RWPE2 (cell line): Measurements from ENCODE around the gene AIP.
A peak's percentile ranks its signal among the peaks of the same experiment; 100 is the strongest.

Experiments
- ATAC-seq: fragments of 200-7000 bp; cut with Tn5 transposase; 3 replicates; pipeline ENCODE4 v1.9.1; 2021; ENCODE audit warnings: low read depth
- DNase-seq: peaks from one replicate; pipeline ENCODE4 v3.0.0-alpha.2; 2020; ENCODE audit warnings: low spot score
- H3K27ac ChIP-seq: fragments of 450-650 bp; 2 replicates; pipeline ENCODE4 v1.5.1; 2017; ENCODE audit warnings: mild to moderate bottlenecking; ENCODE audit not compliant: poor library complexity, severe bottlenecking
- H3K27me3 ChIP-seq: fragments of 250-450 bp; sonication (Bioruptor Pico); 2 replicates; pipeline ENCODE4 v1.5.1; 2021; ENCODE audit warnings: mild to moderate bottlenecking, moderate library complexity; ENCODE audit not compliant: insufficient read depth, poor library complexity, severe bottlenecking
- H3K36me3 ChIP-seq: fragments of 250-450 bp; sonication (Bioruptor Pico); 2 replicates; pipeline ENCODE4 v1.5.1; 2020; ENCODE audit warnings: low read depth, mild to moderate bottlenecking, moderate library complexity
- H3K4me1 ChIP-seq: fragments of 250-450 bp; sonication (Bioruptor Pico); 2 replicates; pipeline ENCODE4 v1.5.1; 2021; ENCODE audit warnings: mild to moderate bottlenecking, moderate library complexity; ENCODE audit not compliant: insufficient read depth, poor library complexity, severe bottlenecking
- H3K4me3 ChIP-seq: fragments of 250-450 bp; sonication (Bioruptor Pico); 2 replicates; pipeline ENCODE4 v1.5.1; 2021; ENCODE audit warnings: mild to moderate bottlenecking, moderate library complexity; ENCODE audit not compliant: severe bottlenecking
- H3K9me3 ChIP-seq: fragments of 250-450 bp; sonication (Bioruptor Pico); 2 replicates; pipeline ENCODE4 v1.5.1; 2021; ENCODE audit warnings: mild to moderate bottlenecking, moderate library complexity; ENCODE audit not compliant: severe bottlenecking
- TF ChIP-seq, protein P1 (sequence below): fragments of 450-650 bp; IDR thresholded peaks from one replicate; pipeline ENCODE4 v1.5.1; 2017; ENCODE audit warnings: mild to moderate bottlenecking, moderate library complexity; ENCODE audit not compliant: poor library complexity, severe bottlenecking

AIP gene

DNA sequence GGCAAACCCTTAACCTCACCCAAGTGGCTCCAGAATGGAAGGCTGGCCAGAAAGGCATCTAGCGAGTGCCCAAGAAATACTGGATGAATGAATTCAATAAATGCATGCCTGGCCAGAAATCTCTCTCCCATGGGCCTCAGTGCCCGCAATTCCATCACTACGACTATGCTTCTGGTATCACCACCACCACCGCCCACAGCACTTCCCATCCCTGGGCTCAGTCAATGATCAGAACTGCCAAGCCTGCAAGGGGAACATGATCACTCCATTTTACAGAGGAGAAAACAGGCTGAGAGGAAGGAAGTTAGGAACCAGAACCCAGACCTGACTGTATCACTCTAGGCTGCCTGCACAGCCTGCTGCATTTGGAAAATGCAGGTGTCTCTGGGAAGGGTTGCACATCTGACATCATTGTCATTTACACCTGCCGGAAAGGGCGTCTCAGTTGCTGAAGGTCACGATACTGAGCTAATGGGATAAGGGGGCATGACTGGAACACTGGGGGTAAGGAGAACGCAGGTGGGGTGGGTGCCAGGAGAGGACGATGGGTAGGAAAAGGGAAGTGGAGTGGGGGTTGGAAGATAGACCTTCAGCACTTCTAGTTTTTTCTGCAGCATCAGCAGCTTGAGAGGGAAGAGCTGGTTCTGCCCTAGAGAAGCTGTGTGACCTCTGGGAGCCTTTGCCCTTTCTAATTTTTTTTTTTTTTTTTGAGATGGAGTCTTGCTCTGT lies 33.5 kb upstream of the AIP start:
- ATAC-seq, result no peak
- Histone ChIP-seq H3K4me1 (no peaks in the 10 kb centered on the region), H3K36me3 (no peaks in the 10 kb centered on the region), H3K27me3 (no peaks in the 10 kb centered on the region), H3K27ac (no peak overlapping the region), H3K9me3 (no peaks in the 10 kb centered on the region), H3K4me3 (no peak overlapping the region)
- TF ChIP-seq, protein P1, sequence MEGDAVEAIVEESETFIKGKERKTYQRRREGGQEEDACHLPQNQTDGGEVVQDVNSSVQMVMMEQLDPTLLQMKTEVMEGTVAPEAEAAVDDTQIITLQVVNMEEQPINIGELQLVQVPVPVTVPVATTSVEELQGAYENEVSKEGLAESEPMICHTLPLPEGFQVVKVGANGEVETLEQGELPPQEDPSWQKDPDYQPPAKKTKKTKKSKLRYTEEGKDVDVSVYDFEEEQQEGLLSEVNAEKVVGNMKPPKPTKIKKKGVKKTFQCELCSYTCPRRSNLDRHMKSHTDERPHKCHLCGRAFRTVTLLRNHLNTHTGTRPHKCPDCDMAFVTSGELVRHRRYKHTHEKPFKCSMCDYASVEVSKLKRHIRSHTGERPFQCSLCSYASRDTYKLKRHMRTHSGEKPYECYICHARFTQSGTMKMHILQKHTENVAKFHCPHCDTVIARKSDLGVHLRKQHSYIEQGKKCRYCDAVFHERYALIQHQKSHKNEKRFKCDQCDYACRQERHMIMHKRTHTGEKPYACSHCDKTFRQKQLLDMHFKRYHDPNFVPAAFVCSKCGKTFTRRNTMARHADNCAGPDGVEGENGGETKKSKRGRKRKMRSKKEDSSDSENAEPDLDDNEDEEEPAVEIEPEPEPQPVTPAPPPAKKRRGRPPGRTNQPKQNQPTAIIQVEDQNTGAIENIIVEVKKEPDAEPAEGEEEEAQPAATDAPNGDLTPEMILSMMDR, result no peak
- no peak for DNase-seq

- H3K27ac ChIP-seq, result no peak overlapping the region
- ATAC-seq, result no peak
- H3K36me3 ChIP-seq, result no peaks in the 10 kb centered on the region
- TF ChIP-seq, protein P1, result no peak
- no peaks in the 10 kb centered on the region for H3K4me1 ChIP-seq
- no peak overlapping the region for H3K4me3 ChIP-seq
- no peaks in the 10 kb centered on the region for H3K27me3 ChIP-seq
- no peak for DNase-seq
- H3K9me3 ChIP-seq, result no peaks in the 10 kb centered on the region
These were observed 31.8 kb upstream of the AIP start for GRCh38 chr11:67450796-67451657.

- no peaks in the 10 kb centered on the region for H3K9me3 ChIP-seq
- TF ChIP-seq, protein P1, result no peak
- no peaks in the 10 kb centered on the region for H3K36me3 ChIP-seq
- H3K27ac ChIP-seq, result no peak overlapping the region
- no peaks in the 10 kb centered on the region for H3K27me3 ChIP-seq
- DNase-seq, result no peak
- no peaks in the 10 kb centered on the region for H3K4me1 ChIP-seq
- ATAC-seq, result no peak
- no peak overlapping the region for H3K4me3 ChIP-seq
These were observed 31.2 kb upstream of the AIP start for GRCh38 chr11:67451658-67451976.

GRCh38 chr11:67452141-67452952 lies 30.5 kb upstream of the AIP start, which contains the start of gene GPR152:
GPR152 (minus strand) TSS chr11:67452729; CDS start chr11:67452724, 5 bp downstream.
- TF ChIP-seq, protein P1, result no peak
- Histone ChIP-seq H3K4me3 (no peak within 1 kb of the TSS), H3K27ac (no peak within 1 kb of the TSS), H3K4me1 (no peaks in the 10 kb centered on the region), H3K36me3 (no peaks in the 10 kb centered on the region), H3K27me3 (no peaks in the 10 kb centered on the region), H3K9me3 (no peaks in the 10 kb centered on the region)
- ATAC-seq (no peak), DNase-seq (peak; percentile 47)
